ENCODE measurements around the gene EXOC4.

The EXOC4 gene

GRCh38 chr7:133491201-133491691 is 238.4 kb downstream of the EXOC4 start:
- no peak for DNase-seq (ENCODE audit: low read depth in 2 of 2)

GRCh38 chr7:133491846-133492652 is 239.2 kb downstream of the EXOC4 start:
- DNase-seq (ENCODE audit: low read depth in 2 of 2): no peak

DNA sequence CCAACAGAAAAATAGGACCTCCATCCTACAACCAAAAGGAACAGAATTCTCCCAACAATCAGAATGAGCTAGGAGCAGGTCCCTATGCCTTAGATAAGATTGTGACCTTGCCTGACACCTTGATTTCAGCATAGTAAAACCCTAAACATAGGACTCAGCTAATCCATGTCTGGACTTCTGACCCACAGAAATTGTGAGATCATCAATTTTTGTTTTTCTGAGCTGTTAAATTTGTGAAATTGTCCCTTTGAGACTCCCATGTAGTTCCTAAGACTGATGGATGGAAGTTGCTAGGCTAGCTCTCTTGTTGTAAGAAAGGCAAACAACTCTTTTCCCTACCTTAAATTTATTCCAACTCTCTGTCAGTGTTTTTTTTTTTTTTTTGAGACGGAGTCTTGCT is 244.2 kb downstream of the EXOC4 start:
- no peak for DNase-seq (ENCODE audit: low read depth in 2 of 2)

- DNase-seq (ENCODE audit: low read depth in 2 of 2): no peak
Observed at GRCh38 chr7:133501771-133502170, 248.9 kb downstream of the EXOC4 start.

DNA sequence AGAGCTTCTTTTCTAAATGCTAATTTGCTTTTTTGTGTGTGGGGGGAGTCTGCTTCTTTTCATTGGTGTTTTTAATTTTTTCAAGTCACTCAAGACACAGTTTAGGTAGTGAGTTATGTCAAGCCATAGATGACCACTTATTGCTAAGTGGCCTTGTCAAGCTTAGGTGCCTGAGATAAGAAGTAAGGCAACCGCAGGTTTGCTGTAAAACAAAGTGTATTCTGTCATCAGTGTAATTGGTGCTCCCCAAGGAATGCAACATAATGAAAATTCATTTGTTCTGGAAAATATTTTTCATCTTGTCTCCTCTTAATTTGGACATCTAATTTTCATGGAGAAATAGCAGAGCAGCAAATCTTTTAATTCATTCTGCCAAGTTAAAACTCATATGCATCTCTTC is 249.6 kb downstream of the EXOC4 start:
- no peak for DNase-seq (ENCODE audit: low read depth in 2 of 2)

DNA sequence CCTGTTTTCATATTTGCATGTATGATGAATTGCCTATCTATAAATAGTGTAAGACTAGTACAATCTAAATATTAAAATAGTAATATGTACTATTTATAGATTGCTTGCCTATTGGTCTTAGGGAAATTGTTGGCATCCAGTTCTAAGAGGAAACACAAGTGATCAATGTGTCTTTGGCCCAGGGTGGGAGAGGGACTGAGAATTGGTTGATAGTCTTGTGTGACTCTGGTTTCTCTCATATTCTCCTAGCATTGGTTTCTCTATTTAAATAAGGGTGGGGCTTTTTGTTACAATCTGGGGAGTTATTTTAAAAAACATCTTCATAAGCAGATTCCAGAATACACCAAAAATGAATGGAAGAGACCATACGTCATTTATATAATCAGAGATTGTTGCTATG is 250.1 kb downstream of the EXOC4 start:
- DNase-seq (ENCODE audit: low read depth in 2 of 2): no peak

DNA sequence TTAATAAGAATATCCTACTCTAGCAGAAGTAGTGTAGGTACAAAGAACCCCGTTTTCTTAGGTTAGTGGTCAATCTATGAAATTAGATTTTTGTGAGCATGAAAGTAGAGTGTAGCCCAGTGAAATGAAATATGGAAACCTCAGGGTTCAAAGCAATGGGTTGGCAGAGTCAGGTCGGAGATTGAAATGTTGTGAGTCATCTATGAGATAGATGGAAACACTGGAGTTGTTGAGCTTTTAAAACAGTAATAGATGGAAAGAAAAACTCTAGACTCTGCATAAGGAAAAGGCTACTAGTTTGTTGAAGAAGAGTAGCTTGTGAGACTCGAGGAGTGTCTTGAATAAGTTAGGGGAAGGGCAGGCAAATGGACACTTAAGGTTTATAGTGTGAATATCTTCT is 251.9 kb downstream of the EXOC4 start:
- DNase-seq (ENCODE audit: low read depth in 2 of 2): no peak

- DNase-seq (ENCODE audit: low read depth in 2 of 2): no peak
Observed at GRCh38 chr7:133509822-133510221, 256.9 kb downstream of the EXOC4 start.

DNA sequence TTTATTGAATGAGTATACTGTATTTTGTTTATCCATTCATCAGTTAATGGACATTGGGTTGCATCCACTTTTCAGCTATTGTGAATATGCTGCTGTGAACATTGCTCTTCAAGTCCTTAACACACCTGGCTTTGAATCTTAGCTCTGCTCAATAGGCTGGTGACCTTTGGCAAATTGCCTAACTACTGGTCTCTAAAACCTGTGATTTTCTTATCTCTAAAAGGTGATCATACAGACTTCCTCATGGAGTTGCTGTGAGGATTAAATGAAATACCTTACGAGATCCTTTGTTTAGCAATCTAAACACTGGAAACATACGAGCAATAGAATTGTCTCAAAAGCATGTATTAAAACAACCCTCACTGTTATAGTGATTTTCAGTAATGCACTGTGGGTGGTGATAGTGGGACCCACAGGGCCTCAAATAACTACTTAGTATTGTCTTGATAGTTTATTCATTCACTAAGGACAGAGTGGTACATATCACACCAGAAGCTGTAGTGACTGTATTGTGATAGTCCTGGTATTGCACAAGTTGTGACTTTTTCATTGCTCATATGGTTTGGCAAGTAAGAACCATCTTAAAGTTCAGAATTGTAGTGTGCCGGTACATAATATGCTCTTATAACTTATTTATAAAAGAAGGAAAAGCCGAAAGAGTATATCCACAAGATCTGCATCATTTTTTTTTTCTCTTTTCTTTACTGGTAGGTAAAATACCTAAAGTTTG is 257.6 kb downstream of the EXOC4 start:
- DNase-seq (ENCODE audit: low read depth in 2 of 2): no peak

GRCh38 chr7:133511252-133511651 is 258.4 kb downstream of the EXOC4 start:
- no peak for DNase-seq (ENCODE audit: low read depth in 2 of 2)

- no peak for DNase-seq (ENCODE audit: low read depth in 2 of 2)
Observed at GRCh38 chr7:133511708-133512107, 258.8 kb downstream of the EXOC4 start.

- no peak for DNase-seq (ENCODE audit: low read depth in 2 of 2)
Observed at GRCh38 chr7:133512560-133512959, 259.7 kb downstream of the EXOC4 start.

DNA sequence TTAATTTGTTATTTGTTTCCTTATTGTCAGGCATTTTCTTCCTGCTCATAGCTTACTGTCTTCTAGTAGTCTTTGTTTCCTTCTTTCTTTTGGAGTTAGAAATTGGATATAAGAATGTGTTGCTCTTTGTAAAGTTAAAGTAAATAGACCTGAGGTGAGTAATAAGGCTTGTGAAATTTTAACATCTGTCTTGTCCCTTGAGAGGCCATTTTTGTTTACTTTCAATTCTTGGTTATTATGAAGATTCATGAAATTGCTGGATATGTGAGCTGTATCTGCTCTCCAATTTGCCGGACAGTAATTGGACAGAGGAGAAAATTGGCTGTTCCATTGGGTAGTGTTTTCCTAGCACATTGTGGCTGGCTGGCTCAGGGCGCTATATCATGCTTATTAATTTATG is 260.7 kb downstream of the EXOC4 start:
- DNase-seq (ENCODE audit: low read depth in 2 of 2): no peak

- DNase-seq (ENCODE audit: low read depth in 2 of 2): no peak
Observed at GRCh38 chr7:133514551-133514950, 261.7 kb downstream of the EXOC4 start.

DNA sequence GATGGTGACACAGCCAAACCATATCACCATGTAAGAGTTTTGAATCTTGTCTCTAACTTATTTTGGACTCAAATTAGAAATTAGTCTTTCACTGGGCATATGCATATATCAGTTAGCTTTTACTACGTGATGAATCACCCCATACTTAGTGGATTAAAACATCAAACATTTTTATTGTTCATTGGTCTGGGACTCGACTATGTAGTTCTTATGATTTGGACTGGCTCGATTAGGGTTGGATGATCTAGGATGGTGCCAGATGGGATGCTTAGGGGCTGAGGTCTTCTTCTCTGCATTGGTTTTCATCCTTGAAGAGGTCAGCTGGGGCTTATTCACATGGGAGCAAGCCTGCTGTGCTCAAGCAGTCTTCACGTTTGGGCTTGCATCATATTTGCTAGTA is 264.9 kb downstream of the EXOC4 start:
- DNase-seq (ENCODE audit: low read depth in 2 of 2): no peak

DNA sequence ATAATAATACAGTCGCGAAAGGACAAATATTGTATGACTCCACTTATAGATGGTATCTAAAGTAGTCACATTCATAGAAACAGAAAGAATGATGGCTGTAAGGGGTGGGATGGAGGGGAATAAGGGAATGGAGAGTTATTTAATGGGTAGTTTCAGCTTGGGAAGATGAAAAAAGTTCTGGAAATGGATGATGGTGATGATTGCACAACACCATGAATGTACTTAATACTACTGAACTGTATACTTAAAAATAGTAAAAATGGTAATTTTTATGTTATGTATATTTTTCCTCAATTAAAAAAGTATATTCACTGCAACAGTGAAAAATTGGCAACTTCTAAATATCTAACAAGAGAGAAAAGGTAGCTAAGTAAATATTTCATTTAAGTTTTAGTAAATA is 265.8 kb downstream of the EXOC4 start:
- no peak for DNase-seq (ENCODE audit: low read depth in 2 of 2)

DNA sequence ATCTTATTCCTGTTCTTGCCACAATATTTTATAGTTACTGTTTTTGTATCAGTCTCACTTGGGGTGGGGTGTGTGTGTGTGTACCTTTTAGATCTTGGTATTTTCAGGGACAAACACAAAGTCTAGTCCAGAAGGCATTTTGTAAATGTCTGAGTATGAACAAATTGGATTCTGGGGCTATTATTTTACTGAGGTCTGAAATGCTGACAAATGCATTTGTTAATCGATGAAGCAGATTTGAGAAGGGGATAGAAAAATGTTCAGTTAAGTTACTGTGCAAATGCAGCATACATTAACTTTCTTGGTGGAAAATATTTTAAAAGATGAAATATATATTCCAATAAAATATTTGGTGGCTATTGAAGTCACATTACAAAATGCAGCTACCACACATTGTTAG is 267.4 kb downstream of the EXOC4 start:
- DNase-seq (ENCODE audit: low read depth in 2 of 2): no peak

GRCh38 chr7:133522501-133522900 is 269.6 kb downstream of the EXOC4 start:
- no peak for DNase-seq (ENCODE audit: low read depth in 2 of 2)

DNA sequence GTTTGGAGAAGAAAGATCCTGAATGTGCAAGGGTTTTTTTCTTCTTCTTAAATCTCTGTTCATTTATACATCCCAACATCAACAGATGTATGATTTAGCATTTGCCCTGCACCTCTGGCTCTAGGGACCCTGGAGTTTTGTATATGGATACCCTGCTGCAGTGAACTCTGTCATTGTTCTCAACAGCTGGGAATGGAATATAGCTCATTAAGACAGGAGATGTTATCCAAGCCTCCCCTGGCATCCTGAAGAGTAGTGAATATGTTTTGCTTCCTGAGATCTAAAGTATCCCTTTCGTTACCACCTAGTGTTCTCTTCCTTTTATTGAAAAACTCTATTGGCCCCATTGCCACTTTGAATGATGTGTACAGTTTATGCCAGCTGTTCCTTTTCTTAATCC is 275.9 kb downstream of the EXOC4 start:
- no peak for DNase-seq (ENCODE audit: low read depth in 2 of 2)

DNA sequence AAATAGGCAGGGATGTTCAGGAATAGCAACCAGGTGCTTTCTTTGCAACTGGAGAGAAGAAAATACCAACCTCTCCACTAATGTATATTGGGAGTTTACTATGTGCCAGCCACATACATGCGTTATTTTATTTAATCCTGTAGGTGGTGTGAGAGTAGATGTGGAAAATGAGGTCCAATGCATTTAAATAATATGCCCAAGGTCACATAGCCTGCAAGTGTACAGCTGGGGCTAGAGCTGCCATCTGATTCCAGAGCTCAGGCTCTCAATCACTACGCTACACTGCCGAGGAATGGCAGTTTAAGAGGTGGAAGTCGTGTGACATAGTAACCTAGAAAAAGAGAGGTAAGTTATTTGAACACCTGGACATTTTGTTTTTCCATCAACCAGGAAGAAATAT is 277.0 kb downstream of the EXOC4 start:
- DNase-seq (ENCODE audit: low read depth in 2 of 2): no peak

GRCh38 chr7:133530682-133531081 is 277.8 kb downstream of the EXOC4 start:
- no peak for DNase-seq (ENCODE audit: low read depth in 2 of 2)

GRCh38 chr7:133534816-133535215 is 281.9 kb downstream of the EXOC4 start:
- no peak for DNase-seq (ENCODE audit: low read depth in 2 of 2)

DNA sequence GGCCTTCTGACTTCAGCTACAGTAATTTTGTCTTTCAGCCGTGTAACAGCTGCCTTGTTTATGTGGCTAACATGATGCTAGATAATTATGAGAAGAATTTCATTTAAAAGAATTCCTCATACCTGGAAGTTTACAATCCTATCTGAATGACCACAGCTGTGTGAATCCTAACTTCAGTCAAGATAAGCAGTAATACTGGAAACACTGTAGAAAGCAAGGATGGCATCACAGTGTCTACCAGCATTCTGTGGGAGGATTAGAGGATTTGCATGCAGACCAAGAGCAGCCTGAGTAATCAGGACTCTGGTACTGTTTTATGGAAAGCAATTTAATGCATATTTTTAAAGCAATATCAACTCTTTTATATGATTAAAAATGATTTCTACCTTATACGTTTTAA is 282.4 kb downstream of the EXOC4 start:
- DNase-seq (ENCODE audit: low read depth in 2 of 2): no peak
